Hepatocyte (in vitro differentiated cells): ENCODE results near the gene ATP8B4. TPM values are rescaled to one million over a fixed set of nuclear protein-coding genes. Genes with fewer than 3 reads are reported as not detected.

Experiments used
- DNase-seq: peaks from one replicate; pipeline ENCODE4 v3.0.0-alpha.2; 2016; ENCODE audit warnings: low spot score
- H2AFZ ChIP-seq: fragments of 200-600 bp; sonication (generic); 2 replicates; pipeline ENCODE4 v1.6.0; 2016; ENCODE audit warnings: antibody characterized with exemption, mild to moderate bottlenecking
- H3K27ac ChIP-seq: fragments of 200-600 bp; sonication (generic); 2 replicates; pipeline ENCODE4 v1.5.1; 2016; ENCODE audit warnings: mild to moderate bottlenecking
- H3K27me3 ChIP-seq: fragments of 200-600 bp; sonication (generic); 2 replicates; pipeline ENCODE4 v1.6.1; 2016
- H3K36me3 ChIP-seq: fragments of 200-600 bp; sonication (generic); replicated peaks from 2 replicates; pipeline ENCODE4 v1.5.1; 2016; ENCODE audit warnings: low read depth; ENCODE audit not compliant: insufficient read depth
- H3K4me1 ChIP-seq: fragments of 200-600 bp; sonication (generic); 2 replicates; pipeline ENCODE4 v1.5.1; 2016; ENCODE audit warnings: mild to moderate bottlenecking, moderate library complexity; ENCODE audit not compliant: insufficient read depth
- H3K4me2 ChIP-seq: fragments of 200-600 bp; sonication (generic); 2 replicates; pipeline ENCODE4 v1.6.0; 2016
- H3K4me3 ChIP-seq: fragments of 200-600 bp; sonication (generic); 2 replicates; pipeline ENCODE4 v1.5.1; 2016; ENCODE audit warnings: mild to moderate bottlenecking
- H3K79me2 ChIP-seq: fragments of 200-600 bp; sonication (generic); 2 replicates; pipeline ENCODE4 v1.6.0; 2017; ENCODE audit warnings: mild to moderate bottlenecking
- H3K9me2 ChIP-seq: fragments of 200-600 bp; sonication (generic); replicated peaks from 2 replicates; pipeline ENCODE4 v1.6.0; 2017; ENCODE audit warnings: mild to moderate bottlenecking; ENCODE audit not compliant: insufficient read depth
- H3K9me3 ChIP-seq: fragments of 200-600 bp; sonication (generic); 2 replicates; pipeline ENCODE4 v1.5.1; 2016; ENCODE audit warnings: low read depth, mild to moderate bottlenecking
- H4K20me1 ChIP-seq: fragments of 200-600 bp; sonication (generic); 2 replicates; pipeline ENCODE4 v1.6.0; 2016; ENCODE audit warnings: mild to moderate bottlenecking; ENCODE audit not compliant: insufficient read depth, poor library complexity, severe bottlenecking
- CTCF ChIP-seq: fragments of 200-600 bp; sonication (generic); IDR thresholded peaks from 2 replicates; pipeline ENCODE4 v1.5.1; 2016; ENCODE audit warnings: antibody characterized with exemption, mild to moderate bottlenecking; ENCODE audit not compliant: poor library complexity
- EZH2 ChIP-seq: fragments of 200-600 bp; sonication (generic); IDR thresholded peaks from 2 replicates; pipeline ENCODE4 v1.6.1; 2016; ENCODE audit warnings: antibody characterized with exemption, mild to moderate bottlenecking, borderline replicate concordance
- EZH2phosphoT487 ChIP-seq: fragments of 200-600 bp; sonication (generic); IDR thresholded peaks from one replicate; pipeline ENCODE4 v1.6.1; 2018; ENCODE audit warnings: antibody characterized with exemption, mild to moderate bottlenecking, low read depth, moderate library complexity; ENCODE audit not compliant: unreplicated experiment, severe bottlenecking
- whole genome bisulfite sequencing: methylation state at CpG from one replicate; pipeline ENCODE4 v1.1.6; 2016; ENCODE audit warnings: low lambda C conversion rate; ENCODE audit errors: missing lambda C conversion rate; 5-methylcytosine and 5-hydroxymethylcytosine counted together
- polyA plus RNA-seq: library from polyadenylated mRNA; unstranded; fragments of >200 nt; fragmentation: Nextera tagmentation; extraction: Ambion mirVana; gene quantifications from 2 replicates; pipeline ENCODE4 v1.2.1, GENCODE V29; 2016
- total RNA-seq: library from RNA; depleted of rRNA; stranded (reverse); fragments of >200 nt; gene quantifications from 2 replicates; pipeline ENCODE4 v1.2.3, GENCODE V29; 2014

Gene ATP8B4
- total and polyA plus RNA-seq, 2 experiments from 2014 or later = 1.3 to 9.5 TPM

GRCh38 chr15:50042775-50043174 is 76.3 kb downstream of the ATP8B4 start:
- Histone ChIP-seq H3K36me3 (no peaks in the 10 kb centered on the region), H2AFZ (no peak overlapping the region), H3K79me2 (no peaks in the 10 kb centered on the region), H3K9me2 (no peaks in the 10 kb centered on the region), H3K4me1 (no peaks in the 10 kb centered on the region), H3K4me2 (no peak overlapping the region), H3K27ac (no peak overlapping the region), H3K27me3 (no peaks in the 10 kb centered on the region), H3K4me3 (no peak overlapping the region), H3K9me3 (peaks cover 14% of the 10 kb centered on the region), H4K20me1 (no peaks in the 10 kb centered on the region)
- no peak for DNase-seq
- 94% methylated on average over 2 of the region's 2 CpGs for WGBS
- no peak for TF ChIP-seq EZH2
- TF ChIP-seq EZH2phosphoT487 = no peak
- no peak for TF ChIP-seq CTCF

- Histone ChIP-seq H3K27me3 (no peaks in the 10 kb centered on the region), H3K9me2 (no peaks in the 10 kb centered on the region), H3K27ac (no peak overlapping the region), H3K4me2 (no peak overlapping the region), H3K79me2 (no peaks in the 10 kb centered on the region), H4K20me1 (no peaks in the 10 kb centered on the region), H3K4me1 (no peaks in the 10 kb centered on the region), H2AFZ (no peak overlapping the region), H3K36me3 (no peaks in the 10 kb centered on the region), H3K9me3 (no peaks in the 10 kb centered on the region), H3K4me3 (no peak overlapping the region)
- no peak for DNase-seq
- TF ChIP-seq EZH2 (no peak), CTCF (no peak), EZH2phosphoT487 (no peak)
These were observed 88.6 kb downstream of the ATP8B4 start for GRCh38 chr15:50030456-50030855.

GRCh38 chr15:50028326-50028725 is 90.7 kb downstream of the ATP8B4 start:
- no peak for DNase-seq
- H3K4me2 ChIP-seq = no peak overlapping the region

More at GRCh38 chr15:50028326-50028725, 90.7 kb downstream of the ATP8B4 start:
- Histone ChIP-seq H3K4me1 (peaks cover 4% of the 10 kb centered on the region), H3K4me3 (no peak overlapping the region), H3K27ac (no peak overlapping the region), H3K9me3 (no peaks in the 10 kb centered on the region), H3K9me2 (no peaks in the 10 kb centered on the region), H3K36me3 (no peaks in the 10 kb centered on the region), H3K79me2 (no peaks in the 10 kb centered on the region), H4K20me1 (no peaks in the 10 kb centered on the region), H3K27me3 (no peaks in the 10 kb centered on the region), H2AFZ (no peak overlapping the region)
- no peak for TF ChIP-seq EZH2
- no peak for TF ChIP-seq CTCF
- no peak for TF ChIP-seq EZH2phosphoT487
